IPS-NIHi7 (cell line): ENCODE results near the gene MYO1D.
A peak's percentile ranks its signal among the peaks of the same experiment; 100 is the strongest.
"Not testable (repeated sequence)": the region's sequence is repeated elsewhere in the genome, so short reads cannot be mapped to it uniquely, and the experiment has no call there.

Experiments
- DNase-seq: peaks from one replicate; pipeline ENCODE4 v3.0.0; 2012; ENCODE audit warnings: mixed read lengths; ENCODE audit errors: extremely low spot score

MYO1D gene

DNA sequence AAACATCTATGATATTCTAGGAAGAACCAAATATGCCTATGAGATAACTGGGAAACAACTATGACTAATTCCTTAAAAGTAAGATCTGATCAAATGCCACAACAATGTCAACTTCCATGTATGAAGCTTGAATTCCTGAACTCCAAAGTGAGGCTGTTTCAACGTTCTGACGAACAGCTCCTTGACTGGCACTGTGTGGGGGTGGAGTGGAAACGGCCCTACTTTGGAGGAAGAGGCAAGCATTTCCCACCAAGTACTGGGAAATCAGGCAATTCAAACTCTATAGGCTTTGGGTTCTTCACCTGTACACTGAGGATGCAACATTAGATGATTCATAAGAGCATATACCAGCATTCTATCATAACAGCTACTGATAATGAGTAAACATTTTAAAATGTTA, 203.0 kb downstream of the MYO1D start:
- no peak for DNase-seq

DNA sequence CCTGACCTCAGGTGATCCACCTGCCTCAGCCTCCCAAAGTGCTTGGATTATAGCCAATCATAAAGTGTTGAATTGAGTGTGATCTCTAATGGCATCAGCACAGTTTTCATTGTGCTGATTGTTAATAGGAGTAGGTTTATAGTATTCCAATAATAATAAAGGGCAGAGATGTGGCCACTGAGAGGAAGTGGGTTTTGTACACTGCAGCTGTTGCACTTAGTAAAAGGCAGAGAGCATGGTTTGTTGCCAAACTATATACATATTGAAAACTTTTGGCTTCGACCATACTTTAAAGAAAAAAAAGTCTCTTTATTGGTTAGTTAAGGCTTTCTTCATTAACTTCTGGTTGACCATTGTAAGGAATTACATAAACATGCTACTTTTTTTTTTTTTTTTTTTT, 204.2 kb downstream of the MYO1D start:
- no peak for DNase-seq

DNA sequence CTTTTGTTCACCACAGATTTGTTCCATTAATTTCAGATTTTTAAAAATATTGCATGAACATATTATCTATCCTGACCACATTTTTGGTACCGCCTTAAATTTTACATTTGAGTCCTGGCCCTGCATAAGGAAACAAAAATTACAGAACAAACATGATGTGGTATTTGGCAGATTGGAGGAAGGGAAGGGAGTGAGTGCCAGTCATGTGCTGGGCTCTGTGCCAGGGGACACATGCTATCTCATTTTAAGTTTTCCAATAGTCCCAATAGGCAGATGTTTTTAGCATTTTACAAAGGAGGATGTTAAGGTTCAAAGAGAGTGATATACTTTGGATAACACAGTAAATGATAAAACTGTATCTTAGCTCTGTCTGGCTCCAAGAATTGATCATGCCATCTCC, 205.0 kb downstream of the MYO1D start:
- no peak for DNase-seq

DNA sequence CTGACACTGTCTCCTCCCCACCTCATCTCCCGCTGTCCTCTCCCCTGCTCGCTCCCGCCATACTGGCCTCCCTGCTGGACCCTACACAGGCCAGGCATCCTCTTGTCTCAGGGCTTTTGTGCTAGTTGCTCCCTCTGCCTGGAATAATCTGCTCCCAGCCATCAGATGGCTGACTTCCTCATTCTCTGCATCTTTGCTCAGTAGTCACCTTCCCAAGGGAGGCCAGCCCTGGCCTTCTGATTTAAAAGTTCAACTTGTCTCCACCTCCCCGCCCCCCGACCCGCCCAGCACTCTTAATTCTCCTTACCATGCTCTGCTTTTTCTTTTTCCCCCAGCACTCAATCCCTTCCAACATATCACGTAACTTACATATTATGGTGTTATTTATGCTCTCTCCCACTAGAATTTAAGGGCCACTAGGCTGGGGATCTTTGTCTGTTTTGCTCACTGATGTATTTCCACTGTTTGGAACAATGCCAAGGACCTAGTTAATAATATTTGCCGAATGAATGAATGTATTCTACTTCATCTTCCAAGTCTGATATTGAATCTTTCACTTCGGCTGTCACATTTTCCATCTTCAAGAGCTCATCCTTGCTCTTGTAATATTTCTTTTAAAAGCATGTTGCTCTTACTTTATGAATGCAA, 211.9 kb downstream of the MYO1D start:
- DNase-seq = no peak

DNA sequence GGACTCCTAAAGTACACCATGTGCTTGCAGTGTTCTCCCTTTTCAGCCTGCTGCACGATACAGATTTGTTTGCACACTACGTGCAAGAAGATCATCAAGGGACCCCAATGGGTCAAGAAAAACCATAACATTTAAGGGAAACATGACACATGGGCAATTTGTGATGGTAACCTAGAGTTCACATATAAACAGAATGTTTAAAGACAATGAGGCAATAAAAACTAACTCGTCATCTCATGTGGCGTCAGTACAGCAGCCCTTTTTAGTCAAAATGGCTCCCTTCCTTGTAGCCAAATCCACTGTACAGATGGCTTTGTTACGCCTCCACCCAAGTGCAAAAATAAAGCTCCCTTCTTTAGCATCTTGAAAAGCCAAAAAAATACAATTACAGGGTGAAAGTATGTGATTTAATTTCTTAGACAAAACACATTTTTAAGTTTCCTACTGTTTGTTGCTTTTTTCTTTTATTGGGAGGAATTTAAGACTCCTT, 216.4 kb downstream of the MYO1D start:
- DNase-seq = no peak

DNA sequence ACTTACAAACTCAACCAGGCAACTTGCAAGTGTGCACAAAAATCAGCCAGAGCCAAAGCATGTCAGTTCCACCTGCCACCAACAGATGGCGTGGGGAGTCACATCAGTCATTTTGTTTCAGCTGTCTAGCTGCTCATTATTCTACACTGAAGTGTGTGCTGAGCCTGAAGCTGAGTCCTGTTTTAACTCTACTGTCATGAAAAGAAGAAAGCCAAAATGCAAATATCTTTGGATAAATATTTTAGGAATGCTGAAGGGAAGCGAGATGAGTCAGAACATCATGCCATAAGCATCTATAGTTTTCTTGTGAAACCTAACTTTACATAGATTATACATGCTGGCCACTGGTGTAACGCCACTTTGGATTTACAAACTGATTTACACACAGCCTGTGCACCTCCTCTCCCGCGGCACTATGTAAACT, 217.5 kb downstream of the MYO1D start:
- peak; percentile 87 for DNase-seq

DNA sequence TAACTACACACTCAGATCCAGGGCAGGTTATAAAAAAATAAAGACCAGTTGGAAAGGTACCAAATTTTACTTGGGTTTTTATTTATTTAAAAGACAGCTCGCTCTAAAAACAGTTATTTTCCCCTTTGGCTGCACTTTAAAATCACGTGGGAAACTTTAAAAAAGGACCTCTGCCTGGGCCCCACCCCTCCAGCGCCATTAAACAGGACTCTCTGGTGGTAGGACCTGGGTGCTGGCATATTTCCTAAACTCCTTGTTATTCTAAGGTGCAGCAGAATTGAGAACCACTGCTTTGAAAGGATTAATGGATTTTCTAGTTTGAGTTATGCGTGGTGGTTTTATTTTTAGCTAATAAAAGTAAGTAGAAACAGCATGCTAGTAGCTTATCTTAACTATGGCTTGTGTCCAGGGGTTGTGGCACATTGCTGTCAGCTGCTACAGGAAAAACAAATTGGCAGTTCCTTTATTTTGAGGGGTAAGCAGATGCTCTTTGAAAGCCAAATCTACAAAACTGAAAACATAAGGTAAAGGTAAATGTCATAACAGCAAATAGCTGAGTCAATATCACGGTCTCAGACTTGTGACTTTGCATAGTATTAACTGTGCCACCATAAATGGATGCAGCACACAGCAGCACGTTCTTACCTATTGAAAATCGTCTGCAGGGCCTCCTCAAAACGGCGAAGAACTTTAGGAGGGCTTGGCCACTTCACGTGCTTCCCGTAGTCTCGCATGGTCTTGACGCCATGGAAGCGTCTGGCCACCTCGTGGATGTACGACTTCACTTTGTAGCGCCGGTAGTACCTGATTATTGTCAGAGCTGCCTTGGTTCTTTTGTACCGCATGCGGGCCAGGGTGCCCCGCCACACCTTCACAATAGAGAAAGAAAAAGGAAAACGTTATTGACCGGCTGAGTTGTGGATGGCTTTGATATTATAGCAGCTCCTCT, 218.2 kb downstream of the MYO1D start:
- no peak for DNase-seq

DNA sequence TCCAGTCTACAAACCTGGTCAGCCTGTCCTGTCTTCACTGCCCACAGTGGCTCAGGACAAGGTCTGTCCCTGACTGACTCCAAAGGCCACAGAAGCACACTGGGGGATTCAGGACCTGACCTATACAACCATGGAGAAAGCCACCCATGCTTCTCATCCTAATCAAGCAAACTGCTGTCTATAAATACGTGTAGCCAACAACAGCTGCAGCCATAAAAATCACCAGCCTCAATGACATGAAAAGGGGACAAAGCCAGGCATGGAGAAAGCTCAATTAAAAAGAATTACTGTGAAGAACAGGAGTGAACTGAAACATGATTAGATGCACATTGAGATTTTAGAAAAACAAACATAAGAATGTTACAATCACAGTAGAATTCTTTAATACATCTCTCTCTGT, 220.0 kb downstream of the MYO1D start:
- DNase-seq = no peak

DNA sequence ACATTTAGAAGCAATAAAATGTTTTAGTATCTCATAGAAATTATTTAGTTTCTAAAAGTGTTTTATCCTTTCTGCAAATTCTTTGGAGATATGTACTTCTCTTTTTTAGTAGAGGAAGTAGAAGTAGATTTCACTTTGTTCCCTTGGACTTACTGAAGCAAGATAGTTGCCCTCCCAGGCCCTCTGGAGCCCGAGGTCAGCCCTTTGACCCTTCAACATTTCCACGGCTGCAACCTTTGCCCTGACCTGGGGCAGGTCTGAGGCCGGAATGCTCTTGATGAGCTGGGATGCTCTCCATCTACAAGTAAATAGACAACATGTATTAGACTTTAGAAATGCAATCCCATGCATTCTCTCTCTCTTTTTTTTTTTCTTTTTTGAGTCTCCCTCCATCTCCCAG, 222.6 kb downstream of the MYO1D start:
- DNase-seq = no peak

DNA sequence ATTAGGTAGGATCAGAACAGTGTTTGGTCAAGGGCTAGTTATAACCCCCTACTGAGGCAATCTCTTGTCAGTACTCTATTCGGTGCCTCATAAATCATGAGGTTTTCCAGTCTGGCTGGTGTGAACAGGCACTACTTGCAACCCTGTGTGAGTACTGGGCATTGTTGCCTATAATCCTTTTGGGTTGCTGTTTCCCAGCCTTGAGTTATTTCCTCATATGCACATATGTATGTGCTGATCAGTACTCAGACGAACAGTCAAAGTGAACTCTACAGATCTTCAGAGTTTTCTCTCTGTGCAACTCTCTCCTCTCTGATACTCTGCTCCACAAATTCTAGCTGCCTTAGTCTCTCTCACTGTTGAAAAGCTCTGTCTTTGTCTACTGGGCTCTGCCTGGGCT, 225.8 kb downstream of the MYO1D start:
- no peak for DNase-seq

DNA sequence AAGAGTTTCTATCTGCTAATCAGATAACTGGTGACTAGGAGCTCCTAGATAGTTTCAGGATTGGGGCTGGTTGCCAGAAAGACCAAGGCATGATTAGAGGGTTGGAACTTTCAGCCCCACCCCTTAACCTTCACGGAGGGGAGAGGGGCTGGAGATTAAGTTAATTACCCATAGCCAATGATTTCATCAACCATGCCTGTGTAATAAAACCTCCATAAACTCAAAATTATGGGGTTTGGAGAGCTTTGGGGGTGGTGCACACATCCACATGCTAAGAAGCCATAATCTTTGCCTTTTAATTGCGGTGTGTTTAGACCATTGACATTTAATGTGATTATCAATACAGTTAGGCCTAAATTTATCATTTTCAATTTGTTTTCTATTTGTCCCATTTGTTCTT, 228.5 kb downstream of the MYO1D start:
- no peak for DNase-seq

DNA sequence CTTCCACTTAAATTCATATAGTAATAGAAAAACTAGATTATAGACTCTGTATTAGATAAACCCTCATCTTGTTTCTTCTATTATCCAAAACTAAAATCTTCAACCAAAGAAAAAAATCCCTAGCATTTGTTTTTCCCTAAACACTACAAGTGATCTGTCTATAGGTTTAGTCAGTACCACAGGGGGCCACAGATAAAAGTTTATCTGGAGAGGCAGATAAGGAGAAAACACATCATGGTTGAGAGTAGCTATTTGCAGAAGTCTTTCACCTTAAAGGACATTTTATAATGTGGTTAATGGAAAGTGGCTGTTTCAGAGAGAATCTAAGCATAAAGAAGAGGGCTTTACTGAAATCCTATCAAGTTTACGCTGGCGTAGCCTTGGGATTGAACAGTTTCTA, 230.0 kb downstream of the MYO1D start:
- DNase-seq = no peak

DNA sequence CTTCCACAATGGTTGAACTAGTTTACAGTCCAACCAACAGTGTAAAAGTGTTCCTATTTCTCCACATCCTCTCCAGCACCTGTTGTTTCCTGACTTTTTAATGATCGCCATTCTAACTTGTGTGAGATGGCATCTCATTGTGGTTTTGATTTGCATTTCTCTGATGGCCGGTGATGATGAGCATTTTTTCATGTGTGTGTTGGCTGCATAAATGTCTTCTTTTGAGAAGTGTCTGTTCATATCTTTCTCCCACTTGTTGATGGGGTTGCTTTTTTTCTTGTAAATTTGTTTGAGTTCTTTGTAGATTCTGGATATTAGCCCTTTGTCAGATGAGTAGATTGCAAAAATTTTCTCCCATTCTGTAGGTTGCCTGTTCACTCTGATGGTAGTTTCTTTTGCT, 235.4 kb downstream of the MYO1D start:
- DNase-seq = not testable (repeated sequence)

DNA sequence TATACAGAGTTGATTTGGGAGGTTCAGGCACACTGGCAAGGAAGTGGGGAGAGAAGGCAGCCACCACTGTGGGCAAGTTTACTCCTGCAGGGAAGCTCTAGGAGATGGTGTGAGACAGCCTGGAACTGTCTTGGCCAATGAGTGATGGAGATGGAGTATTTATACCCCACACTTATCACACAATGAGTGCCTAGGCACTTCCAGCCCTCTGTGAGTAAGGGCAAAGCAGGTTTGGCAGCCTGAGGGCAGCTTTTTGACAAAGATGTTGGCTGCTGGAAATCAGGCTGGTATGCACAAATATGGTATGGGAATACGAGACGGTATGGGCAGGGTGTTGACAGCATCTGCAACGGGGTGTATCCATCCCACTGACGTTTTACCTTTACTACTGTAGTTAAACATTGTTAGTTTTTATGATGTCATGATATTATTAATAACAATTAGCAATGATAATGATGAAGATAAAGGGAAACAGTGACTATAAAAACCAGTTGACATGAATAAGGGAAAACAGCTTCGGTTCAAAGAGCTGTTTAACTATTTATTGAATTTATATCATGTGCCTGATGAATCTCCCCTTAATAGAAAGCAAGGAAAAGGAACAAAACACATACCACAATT, 240.2 kb downstream of the MYO1D start:
- DNase-seq = no peak

DNA sequence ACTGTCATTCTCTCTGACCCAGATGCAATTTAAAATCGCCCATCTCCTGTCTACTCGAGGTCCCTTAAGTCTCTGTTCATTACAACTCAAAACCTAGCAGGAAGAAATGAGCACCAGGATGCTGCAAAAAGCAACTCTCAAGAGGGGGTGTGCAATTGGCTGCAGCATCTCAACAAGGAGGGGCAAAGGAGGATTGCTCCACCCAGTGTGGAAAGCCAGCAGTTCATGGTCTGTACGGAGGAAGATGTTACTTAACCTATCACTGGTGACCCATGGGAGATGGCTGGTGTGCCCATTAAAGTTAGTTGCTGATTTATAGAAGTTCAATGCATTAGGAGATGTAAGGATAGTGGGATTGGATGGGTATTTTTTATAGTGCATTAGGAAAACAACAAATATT, 242.8 kb downstream of the MYO1D start:
- DNase-seq = no peak

DNA sequence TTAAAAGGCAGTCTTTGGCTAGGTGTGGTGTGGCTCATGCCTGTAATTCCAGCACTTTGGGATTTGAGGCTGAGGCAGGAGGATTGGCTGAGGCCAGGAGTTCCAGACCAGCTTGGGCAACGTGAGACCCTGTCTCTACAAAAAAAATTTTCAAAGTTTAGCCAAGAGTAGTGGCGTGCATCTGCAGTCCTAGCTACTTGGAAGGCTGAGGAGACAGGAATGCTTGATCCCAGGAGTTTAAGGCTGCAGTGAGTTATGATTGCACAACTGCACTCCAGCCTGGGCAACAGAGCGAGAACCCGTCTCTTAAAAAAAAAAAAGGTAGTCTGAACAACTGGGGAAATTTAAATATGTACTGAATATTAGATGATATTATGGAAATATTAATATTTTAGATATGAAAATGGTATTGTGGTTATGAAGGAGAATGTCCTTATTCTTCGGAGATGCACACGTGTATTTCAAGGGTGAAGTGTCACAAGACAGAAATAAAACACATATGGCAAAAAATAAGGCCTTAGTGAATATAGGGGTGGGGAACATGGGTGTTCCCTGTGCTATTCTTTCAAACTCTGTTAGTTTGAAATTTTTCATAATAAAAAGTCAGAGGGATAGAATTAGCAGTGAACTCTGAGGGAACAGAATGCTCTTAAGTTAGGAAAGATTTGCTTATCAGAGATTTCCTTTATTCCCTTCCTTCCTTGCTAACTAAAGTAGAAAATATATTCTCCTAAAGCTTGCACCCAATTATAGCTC, 245.4 kb downstream of the MYO1D start:
- DNase-seq = no peak

DNA sequence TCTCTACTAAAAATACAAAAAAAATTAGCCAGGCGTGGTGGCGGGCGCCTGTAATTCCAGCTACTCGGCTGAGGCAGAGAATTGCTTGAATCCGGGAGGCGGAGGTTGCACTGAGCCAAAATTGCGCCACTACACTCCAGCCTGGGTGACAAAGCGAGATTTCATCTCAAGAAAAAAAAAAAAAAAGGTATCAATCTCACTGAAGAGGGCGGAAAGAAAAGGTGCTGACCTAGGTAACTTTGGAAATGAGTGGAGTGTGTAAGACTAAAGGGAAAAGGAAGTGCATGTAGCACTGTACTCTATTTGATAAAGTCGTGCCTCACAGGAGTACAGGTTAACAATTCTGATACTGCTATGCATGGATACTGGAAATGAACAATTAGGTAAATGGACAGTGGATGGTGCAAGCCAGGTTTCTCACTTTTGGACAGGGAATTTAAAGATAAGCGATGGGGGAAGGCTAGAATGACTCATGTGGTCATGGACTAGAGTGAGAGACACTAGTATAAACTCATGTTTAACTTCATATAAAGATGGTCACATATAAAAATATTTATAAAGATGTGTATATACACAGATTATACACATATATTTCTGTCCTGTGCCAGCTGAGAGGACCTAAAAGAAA, 247.2 kb downstream of the MYO1D start:
- no peak for DNase-seq

DNA sequence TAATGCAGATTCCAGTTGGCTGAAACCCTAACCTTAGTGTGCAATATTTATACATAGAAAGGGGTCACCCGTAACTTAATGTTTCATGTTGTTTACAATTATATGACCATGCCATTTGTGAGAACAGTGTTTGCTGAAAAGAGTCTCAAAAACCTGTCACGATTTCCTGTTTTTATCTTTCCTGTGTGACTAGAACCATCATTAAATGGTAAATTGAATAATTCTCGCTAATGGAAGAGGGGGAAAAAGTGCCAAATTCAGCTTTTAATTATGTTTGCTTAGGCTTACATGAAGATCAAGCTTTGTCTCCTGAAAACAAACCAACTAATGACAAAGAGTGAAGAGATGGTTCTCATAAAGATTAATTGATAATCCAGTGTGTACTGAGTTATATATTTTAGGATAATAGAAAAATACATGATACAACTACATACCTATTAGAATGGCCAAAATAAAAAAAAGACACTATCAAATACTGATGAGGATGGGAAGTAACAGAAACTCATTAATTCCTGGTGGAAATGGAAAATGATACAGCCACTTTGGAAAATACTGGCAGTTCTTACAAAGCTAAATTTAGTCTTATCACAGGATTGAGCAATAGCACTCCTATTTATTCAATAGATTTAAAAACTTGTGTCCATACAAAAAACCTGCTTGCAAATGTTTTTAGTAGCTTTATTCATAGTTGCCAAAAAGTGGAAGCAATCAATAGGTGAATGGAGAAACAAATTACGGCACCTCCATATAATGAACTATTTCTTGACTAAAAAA, 248.5 kb downstream of the MYO1D start:
- DNase-seq = no peak

DNA sequence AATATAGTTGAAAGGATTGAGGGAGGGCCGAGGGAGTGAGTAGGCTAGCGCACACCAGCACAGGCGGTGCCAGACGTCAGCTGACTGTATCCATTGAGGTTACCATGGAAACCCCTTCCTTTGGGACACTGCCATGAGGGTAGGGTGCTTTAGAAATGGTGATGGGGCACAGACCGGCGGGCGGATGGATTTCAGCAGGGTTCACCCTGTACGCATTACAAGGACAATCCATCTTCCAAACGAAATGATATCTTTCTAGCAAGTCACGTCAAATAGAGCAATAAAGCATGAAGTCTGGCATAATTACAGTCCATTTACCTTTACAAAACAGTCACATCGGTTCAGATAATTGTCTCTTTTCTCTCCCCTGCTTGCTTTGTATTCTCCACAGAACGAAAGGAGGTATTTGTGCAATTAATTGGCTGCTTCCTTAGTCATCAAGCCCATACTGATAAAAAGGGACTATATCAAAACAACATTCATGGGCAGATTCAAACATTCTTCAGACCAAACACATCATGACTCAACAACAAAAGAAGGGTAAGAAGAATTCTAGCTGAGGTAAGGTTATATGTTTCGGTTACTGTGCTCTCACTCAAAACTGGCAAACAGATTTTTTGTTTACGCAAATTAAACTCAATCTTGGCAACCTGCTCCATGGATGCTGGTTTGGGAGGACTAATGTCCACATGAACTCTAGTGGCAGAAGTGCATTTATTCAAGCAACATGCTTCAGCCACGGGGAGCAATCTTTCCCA, 249.5 kb downstream of the MYO1D start:
- DNase-seq = peak; percentile 86

DNA sequence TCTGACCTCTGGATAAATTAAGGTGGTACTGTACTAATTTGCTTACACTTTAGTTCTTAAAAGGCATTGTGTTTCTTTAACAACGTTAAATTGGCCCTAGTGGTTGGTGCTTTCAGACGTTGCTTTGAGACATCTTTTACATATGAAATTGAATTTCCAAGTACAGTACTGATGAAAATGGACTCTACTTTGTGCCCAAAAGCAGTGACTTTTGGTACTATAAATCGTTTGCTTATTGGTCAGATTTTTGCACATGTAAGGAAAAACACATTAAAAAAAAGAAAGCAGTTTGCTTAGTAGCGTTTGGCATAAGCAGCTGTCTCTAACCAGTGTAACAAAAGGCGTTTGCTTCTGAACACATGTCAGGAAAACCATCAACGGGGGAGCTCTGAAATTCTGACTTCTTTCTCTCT, 250.5 kb downstream of the MYO1D start:
- no peak for DNase-seq
